ENCODE measurements around the gene JAM2. TPM values are rescaled to one million over a fixed set of nuclear protein-coding genes. Genes with fewer than 3 reads are reported as not detected.
A peak's percentile ranks its signal among the peaks of the same experiment; 100 is the strongest.

The JAM2 gene
- total and polyA plus RNA-seq, 11 donors: 12.5 to 55.7 (median 19.2) TPM

DNA sequence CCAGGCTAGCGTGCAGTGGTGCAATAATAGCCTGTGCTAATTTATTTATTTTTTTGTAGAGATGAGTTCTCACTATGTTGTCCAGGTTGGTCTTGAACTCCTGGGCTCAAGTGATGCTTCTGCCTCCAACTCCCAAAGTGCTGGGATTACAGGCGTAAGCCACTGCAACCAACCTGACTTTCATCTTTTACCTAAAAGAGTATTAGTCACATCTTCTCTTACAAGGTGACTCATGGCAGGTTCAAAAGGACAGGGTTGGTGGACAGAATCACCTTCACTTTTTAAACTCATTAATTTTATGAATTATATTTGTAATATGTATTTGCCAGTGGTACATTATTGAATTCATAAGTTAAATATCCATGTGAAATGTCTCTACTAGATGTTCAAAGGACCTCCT is 18.1 kb downstream of the JAM2 start:
- no peak for ATAC-seq
- WGBS, 4 donors: 97 to 99% (median 98%) methylated on average over 2 of the region's 2 CpGs
- intact Hi-C loops (cut with DNase I): loop anchor here in 1 of 10 donors (10.0 kb wide), 1 partner anchor 48 kb away; no protein-coding TSS in a partner anchor

GRCh38 chr21:25658427-25659035 is 19.5 kb downstream of the JAM2 start:
- Histone ChIP-seq H3K36me3 (no peaks in the 10 kb centered on the region), H3K4me1 (peaks cover 0 to 13% (median 0%) of the 10 kb centered on the region in 12 donors), H3K4me3 (no peak overlapping the region), H3K9me3 (peaks cover 0 to 11% (median 0%) of the 10 kb centered on the region in 12 donors), H3K27me3 (no peaks in the 10 kb centered on the region), H3K27ac (no peak overlapping the region)
- intact Hi-C loops (cut with DNase I): loop anchor here in 1 of 10 donors (10.0 kb wide), 1 partner anchor 46 kb away; no protein-coding TSS in a partner anchor
- ATAC-seq (no peak), DNase-seq (no peak)
- 14 to 33% (median 26%) methylated on average over 1 of the region's 1 CpG for WGBS, 4 donors
- TF ChIP-seq POLR2A (IDR thresholded peaks at IDR 0.05): no peak
- no peak for TF ChIP-seq CTCF (IDR thresholded peaks at IDR 0.05)

More for the DNA sequence above, 18.1 kb downstream of the JAM2 start:
- Histone ChIP-seq H3K27ac (no peak overlapping the region), H3K4me3 (no peak overlapping the region), H3K36me3 (no peaks in the 10 kb centered on the region), H3K9me3 (peaks cover 0 to 11% (median 0%) of the 10 kb centered on the region in 12 donors), H3K4me1 (peaks cover 0 to 13% (median 0%) of the 10 kb centered on the region in 12 donors), H3K27me3 (no peaks in the 10 kb centered on the region)
- DNase-seq: no peak
- no peak for TF ChIP-seq POLR2A (IDR thresholded peaks at IDR 0.05)

DNA sequence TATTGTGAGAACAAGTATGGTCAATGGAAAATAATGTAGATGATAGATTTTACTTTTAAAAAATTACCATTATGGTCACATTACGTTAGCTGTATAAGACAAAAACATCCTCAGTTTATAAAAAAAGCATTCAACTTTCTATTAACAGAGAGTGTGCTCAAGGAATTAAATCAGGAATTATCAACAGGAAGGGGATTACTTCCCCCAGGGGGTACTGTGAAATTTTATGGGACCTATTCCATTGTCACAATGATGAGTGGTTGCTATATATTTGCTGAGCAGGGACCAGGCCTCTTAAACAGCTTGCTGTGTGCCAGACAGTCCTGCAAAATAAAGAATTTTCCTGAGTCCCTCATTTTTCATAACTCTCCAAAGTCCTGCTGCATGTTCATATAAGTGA is 21.2 kb downstream of the JAM2 start:
- Histone ChIP-seq H3K27ac (no peak overlapping the region), H3K27me3 (no peaks in the 10 kb centered on the region), H3K4me3 (no peak overlapping the region), H3K9me3 (no peaks in the 10 kb centered on the region), H3K36me3 (no peaks in the 10 kb centered on the region), H3K4me1 (peaks cover 0 to 24% (median 4%) of the 10 kb centered on the region in 12 donors)
- 0 to 68% (median 31%) methylated on average over 1 of the region's 1 CpG for WGBS, 4 donors
- intact Hi-C loops (cut with DNase I): no loop called here
- no peak for TF ChIP-seq POLR2A (IDR thresholded peaks at IDR 0.05)
- TF ChIP-seq CTCF (IDR thresholded peaks at IDR 0.05): no peak
- ATAC-seq (no peak), DNase-seq (no peak)

GRCh38 chr21:25664491-25664931 is 25.5 kb downstream of the JAM2 start:
- Histone ChIP-seq H3K4me1 (peaks cover 0 to 21% (median 3%) of the 10 kb centered on the region in 12 donors), H3K9me3 (no peaks in the 10 kb centered on the region), H3K27ac (peak overlapping the region; percentile 25 to 82 (median 60)), H3K4me3 (no peak overlapping the region), H3K36me3 (no peaks in the 10 kb centered on the region), H3K27me3 (no peaks in the 10 kb centered on the region)
- TF ChIP-seq CTCF (IDR thresholded peaks at IDR 0.05): no peak
- no peak for TF ChIP-seq POLR2A (IDR thresholded peaks at IDR 0.05)
- 49 to 66% (median 56%) methylated on average over 4 of the region's 4 CpGs for WGBS, 4 donors
- ATAC-seq (peak; percentile 79 to 96 (median 88)), DNase-seq (peak in 4 of 5 donors; percentile 44 to 70 (median 56))
- intact Hi-C loops (cut with DNase I): no loop called here

Measured in heart left ventricle (tissue), 16 donors.